ENCODE data around the gene SMAD4. TPM values are rescaled to one million over a fixed set of nuclear protein-coding genes. Genes with fewer than 3 reads are reported as not detected.
"Not testable (repeated sequence)": the region's sequence is repeated elsewhere in the genome, so short reads cannot be mapped to it uniquely, and the experiment has no call there.

SMAD4 gene
- total RNA-seq, 1 donor from 2014 or later: 108 TPM

DNA sequence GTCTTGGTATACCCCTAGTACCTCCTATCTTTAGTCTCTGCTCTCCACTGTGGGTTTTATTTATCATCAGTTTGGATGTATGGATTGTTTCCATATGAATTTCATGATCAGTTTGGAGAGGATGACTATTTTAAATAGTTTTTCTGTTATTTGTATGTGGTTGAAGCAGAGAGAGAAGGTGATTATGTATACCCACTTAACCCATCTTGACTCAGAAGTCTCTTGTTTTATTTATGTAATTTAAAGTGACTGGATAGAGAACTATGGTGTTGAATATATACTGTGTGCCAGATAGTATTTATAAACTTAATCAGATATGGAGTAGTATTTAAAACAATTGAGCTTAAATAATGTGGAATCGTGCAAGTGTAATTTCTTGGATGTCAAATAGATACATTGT, 39.9 kb downstream of the SMAD4 start:
- DNase-seq (ENCODE audit: low spot score): no peak

DNA sequence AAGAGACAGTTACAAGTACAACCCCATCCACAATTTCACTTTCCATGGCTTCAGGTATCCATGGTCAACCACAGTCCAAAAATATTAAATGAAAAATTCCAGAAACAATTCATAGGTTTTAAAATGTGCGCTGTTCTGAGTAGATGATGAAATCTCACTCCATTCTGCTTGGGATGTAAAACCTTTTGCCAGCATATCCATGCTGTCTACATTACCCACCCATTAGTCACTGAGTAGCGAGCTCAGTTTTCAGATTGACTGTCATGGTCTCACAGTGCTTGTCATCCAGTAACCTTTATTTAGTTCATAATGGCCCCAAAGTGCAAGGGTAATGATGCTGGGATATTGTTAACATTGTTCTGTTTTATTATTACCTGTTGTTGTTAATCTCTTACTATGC, 40.5 kb downstream of the SMAD4 start:
- no peak for DNase-seq (ENCODE audit: low spot score)

DNA sequence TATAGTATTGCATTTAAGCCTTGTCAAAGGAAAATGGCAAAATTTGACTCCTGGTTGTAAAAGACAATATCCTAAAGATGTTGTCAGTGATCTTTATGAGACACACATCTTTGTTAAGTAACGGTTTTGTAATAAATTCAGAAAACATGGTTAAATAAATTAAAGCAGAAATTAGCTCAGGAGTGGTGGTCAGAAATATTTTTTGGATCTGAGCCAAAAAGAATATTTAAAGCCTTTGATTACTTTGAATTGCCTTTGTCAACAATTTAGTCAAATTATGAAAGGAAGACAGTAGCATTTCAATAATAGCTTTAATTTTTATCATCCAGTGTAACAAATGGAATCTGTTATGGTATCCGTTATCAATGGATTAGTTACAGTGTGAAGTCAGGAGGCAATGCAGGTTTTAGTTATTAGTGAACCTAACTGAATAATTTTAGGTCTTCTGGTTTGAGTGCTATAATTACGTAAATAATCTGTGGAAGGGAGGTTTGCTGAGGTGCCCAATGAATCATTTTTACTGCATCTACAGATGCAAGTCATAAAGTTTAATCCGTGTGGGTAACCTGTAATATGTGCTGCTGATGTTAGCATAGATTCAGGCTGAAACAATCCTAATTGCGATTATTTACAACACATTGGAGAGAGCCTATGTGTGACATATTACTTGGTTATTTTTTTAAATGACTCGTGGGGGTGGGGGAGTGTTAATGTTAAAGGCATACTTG, 42.7 kb downstream of the SMAD4 start:
- DNase-seq (ENCODE audit: low spot score): no peak

DNA sequence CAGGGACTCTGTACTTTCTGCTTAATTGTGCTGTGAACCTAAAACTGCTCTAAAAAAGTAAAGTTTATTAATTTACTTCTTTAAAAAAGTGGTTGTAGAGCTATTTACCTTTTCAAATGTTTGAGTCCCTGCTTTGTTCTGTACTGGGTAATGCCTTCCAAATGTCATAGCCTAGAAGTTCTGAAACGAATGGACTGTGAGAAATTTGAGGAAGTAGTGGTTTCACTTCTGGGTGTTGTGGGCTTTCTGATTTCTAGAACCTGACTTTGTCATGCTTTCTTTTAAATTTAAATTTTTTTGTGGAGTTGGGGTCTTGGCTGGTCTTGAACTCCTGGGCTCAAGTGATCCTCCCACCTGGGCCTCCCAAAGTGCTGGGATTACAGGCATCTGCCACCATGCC, 44.6 kb downstream of the SMAD4 start:
- DNase-seq (ENCODE audit: low spot score): no peak

DNA sequence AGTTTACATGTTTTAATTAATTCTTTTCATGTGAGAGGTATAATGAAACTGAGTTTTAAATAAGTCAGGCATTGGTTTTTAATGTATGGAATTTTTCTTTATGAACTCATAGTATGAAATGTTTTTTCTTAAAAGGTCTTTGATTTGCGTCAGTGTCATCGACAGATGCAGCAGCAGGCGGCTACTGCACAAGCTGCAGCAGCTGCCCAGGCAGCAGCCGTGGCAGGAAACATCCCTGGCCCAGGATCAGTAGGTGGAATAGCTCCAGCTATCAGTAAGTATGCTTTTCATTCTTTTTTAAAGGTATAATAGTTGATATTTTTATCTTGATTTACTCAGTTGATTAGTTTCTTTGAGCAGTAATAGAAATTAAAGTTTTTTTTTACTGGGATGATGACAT, 46.5 kb downstream of the SMAD4 start:
- DNase-seq (ENCODE audit: low spot score): no peak

DNA sequence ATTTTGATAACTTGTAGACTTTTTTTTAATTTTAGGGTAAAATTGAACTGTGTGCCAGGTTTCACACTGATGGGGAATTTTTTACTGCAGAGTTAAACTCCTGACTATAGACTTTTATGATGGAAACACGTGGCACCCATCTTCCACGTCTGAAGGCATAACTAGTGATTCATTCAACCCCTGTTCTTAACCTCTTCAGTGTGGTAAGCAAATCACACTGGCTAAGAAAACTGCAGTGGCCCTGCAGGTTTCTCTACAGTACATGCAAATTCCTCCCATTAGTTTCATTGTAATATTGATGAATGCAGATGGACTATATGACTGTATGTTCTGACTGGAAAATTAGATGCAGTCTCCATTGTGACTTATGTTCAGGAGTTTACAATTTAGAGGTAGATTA, 47.2 kb downstream of the SMAD4 start:
- DNase-seq (ENCODE audit: low spot score): no peak

DNA sequence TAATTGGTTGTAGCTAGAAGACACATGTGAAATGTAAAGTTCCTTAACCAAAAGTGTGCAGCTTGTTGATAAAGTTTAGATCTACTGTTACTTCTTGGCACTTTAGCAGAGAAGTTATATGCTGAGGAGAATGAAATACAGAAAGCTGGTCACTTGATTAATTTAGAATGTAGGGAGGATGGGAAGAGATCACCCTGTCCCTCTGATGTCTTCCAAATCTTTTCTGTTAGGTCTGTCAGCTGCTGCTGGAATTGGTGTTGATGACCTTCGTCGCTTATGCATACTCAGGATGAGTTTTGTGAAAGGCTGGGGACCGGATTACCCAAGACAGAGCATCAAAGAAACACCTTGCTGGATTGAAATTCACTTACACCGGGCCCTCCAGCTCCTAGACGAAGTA, 48.0 kb downstream of the SMAD4 start:
- DNase-seq (ENCODE audit: low spot score): no peak

DNA sequence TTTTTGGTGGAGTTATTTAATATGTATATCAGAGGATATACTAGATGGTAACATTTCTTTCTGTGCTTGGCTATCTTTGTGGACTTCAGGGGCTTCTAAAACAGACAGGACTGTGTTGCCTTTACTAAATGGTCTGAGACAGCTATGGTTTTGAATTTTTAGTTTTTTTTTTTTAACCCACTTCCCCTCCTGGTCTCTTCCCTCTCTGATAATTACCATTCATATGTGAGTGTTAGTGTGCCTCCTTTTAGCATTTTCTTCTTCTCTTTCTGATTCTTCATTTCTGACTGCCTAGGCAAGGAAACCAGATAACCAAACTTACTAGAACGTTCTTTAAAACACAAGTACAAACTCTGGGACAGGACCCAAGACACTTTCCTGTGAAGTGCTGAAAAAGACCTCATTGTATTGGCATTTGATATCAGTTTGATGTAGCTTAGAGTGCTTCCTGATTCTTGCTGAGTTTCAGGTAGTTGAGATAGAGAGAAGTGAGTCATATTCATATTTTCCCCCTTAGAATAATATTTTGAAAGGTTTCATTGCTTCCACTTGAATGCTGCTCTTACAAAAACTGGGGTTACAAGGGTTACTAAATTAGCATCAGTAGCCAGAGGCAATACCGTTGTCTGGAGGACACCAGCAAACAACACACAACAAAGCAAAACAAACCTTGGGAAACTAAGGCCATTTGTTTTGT, 52.7 kb downstream of the SMAD4 start:
- no peak for DNase-seq (ENCODE audit: low spot score)

DNA sequence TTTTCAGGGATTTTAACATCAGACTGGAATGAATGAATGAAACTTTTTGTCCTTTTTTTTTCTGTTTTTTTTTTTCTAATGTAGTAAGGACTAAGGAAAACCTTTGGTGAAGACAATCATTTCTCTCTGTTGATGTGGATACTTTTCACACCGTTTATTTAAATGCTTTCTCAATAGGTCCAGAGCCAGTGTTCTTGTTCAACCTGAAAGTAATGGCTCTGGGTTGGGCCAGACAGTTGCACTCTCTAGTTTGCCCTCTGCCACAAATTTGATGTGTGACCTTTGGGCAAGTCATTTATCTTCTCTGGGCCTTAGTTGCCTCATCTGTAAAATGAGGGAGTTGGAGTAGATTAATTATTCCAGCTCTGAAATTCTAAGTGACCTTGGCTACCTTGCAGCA, 53.4 kb downstream of the SMAD4 start:
- no peak for DNase-seq (ENCODE audit: low spot score)

DNA sequence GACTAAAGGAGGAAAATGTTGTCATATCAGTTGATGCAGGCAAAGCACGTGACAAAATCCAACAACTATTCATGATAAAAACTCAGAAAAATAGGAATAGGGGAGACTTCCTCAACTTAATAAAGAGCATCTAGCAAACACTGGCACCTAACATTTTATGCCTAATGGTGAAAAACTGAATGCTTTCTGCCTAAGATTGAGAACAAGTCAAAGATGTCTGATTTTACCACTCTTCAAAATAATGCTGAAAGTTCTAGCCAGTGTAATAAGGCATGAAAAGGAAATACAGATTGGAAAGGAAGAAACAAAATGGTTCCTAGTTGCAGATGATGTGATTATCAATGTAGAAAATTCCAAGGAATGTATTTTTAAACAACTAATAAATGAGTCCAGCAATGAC, 58.4 kb downstream of the SMAD4 start:
- no peak for DNase-seq (ENCODE audit: low spot score)

DNA sequence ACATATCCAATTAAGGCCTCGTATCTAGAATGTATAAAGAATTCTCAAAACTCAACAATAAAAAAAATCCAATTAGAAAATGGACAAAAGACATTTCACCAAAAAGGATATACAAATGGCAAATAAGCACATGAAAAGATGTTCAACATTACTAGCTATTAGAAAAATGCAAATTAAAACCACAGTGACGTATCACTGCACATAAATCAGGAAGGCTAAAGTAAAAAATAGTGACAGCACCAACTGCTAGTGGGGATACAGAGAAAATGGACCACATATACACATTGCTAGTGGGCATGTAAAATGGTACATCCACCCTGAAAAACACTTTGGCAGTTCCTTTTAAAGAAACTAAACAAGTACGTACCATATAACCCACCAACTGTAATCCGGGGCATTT, 59.7 kb downstream of the SMAD4 start:
- no peak for DNase-seq (ENCODE audit: low spot score)

DNA sequence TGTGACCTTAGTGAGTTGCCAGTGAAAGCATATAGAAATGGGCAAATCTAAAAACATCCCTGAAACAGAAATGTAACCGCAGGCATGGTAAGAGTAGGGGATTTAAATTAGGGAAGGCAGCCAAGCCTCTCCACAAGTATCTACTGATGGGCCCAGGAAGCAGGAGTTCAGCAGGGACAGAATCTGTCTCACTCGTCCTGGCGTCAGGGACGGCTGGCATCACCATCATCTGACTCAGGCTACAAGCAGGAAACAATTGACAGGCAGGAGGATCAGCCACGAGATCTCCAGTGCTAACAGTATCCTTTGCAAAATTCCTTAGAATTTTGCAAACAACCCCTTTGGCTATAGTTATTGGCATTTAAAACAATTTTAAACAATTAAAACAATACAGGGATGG, 61.3 kb downstream of the SMAD4 start:
- no peak for DNase-seq (ENCODE audit: low spot score)

DNA sequence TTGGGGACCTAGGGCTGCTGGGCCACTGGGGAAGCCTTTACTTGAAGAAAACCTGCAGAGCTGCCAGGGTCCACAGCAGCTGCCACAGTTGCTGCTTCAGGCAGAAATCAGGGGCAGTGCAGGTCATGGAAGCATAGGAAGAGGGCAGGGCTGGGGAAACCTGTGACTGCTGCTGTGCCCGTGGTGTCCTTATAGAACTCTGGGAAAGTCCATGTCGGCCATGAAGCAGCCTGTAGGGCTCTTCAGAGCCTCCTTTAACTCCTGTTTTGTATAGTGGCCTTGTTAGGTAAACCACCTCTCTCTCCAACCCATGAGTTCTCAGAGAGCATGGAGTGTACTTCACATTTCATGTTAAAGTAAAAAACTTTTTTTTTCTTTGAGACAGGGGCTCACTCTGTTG, 62.1 kb downstream of the SMAD4 start:
- no peak for DNase-seq (ENCODE audit: low spot score)

DNA sequence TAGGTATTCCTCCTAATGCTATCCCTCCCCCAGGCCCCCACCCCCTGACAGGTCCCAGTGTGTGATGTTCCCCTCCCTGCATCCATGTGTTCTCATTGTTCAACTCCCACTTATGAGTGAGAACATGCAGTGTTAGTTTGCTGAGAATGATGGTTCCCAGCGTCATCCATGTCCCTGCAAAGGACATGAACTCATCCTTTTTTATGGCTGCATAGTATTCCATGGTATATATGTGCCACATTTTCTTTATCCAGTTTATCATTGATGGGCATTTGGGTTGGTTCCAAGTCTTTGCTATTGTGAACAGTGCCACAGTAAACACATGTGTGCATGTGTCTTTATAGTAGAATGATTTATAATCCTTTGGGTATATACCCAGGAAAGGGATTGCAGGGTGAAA, 63.0 kb downstream of the SMAD4 start:
- DNase-seq (ENCODE audit: low spot score): not testable (repeated sequence)

DNA sequence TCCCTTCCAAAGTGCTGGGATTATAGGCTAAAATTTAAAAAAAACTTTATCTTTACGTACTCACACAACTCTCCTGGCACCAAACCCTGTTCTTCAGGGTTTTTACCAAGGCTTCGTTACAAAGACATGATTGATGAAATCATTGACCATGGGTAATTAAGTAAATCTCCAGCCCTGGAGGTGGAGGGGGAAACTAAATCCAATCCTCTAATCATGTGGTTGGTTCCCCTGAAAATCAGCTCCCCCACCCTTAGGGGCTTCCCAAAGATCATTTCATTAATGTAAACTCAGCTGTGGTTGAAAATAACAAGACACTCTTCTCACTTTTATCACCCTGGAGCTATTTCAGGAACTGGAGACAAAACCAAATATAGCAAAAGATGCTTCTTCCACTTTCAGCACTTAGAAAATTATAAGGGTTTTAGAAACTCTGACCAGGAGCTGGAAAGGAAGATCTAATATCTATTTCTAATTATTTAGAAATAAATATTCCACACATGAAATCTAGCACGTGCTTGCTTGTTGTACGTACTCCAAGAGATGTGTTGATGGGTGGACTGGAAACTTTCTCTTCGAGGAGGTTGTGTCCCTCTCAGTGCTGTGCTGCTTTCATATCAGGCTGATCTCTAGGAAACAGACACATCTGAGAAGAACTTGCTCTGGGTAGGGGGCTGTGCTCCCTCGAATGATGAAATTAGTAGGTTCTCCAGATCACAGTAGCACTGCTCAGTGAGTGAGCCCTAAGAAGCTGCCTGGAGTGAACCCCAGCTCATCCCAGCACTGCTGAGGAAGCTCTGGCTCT, 67.2 kb downstream of the SMAD4 start:
- no peak for DNase-seq (ENCODE audit: low spot score)

DNA sequence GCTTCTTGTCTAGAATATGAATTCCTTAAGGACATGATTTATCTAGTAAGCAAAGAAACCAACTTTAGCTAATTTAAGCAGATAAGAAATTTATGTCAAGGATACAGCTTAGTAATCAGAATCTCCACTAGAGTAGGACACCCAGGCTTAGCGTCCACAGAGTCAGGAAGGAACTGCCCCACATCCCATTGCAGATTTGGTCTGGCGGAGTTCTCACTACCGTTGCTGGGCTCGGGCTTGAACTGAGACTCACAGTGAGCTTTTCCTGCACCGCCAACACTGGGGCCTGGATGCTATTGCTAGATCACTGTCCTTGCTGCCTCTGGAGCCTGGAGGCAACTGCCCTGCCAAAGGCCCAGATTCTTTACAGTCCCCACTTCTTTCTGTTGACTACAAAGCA, 68.1 kb downstream of the SMAD4 start:
- no peak for DNase-seq (ENCODE audit: low spot score)

DNA sequence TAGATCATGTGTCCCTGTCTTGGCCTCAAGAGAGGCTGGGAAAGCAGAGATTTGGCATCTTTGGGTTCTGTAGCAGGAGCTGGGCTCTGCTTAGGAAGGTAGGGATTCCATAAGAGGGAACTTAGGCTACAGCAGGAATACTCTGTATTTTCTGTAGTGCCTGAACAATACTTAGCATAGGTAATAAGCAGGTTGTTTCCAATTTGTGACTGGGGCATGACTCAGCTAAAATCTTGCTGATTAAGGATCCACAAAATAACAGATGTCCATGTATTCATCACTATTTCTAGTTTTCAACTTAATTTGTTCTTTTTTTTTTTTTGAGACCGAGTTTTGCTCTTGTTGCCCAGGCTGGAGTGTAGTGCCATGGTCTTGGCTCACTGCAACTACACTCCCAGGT, 68.5 kb downstream of the SMAD4 start:
- DNase-seq (ENCODE audit: low spot score): no peak

DNA sequence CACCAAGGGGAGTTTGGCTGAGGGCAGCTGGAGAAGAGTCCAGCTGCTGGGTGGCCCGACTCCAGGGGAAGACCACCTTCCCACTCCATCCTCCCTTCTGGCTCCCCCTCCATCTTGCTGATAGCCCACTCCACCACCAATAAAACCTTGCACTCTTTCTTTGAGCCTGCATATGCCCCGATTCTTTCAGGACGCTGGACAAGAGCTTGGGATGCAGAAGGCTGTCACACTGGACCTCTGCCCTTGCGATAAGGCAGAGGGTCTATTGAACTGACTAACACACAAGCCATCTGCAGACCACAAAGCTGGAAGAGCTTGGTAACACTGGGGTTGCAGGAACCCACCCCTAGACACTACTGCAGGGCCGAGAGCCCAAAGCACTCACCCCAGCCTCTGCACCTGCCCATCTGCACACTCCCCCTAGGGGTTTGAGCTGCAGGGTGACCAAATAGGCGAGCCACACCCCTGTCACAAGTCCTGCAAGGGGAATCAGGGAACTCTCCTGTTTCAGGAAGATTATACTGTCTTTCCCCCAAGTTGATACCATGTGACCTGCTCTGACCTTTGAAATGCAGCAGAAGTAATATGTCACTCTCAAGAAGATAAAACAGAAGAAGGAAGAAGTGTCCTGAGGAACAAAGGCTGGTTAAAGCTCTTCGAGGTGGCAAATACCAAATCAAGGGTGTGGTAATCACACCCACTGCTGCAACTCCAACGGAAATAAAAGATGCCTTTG, 70.5 kb downstream of the SMAD4 start:
- DNase-seq (ENCODE audit: low spot score): no peak

DNA sequence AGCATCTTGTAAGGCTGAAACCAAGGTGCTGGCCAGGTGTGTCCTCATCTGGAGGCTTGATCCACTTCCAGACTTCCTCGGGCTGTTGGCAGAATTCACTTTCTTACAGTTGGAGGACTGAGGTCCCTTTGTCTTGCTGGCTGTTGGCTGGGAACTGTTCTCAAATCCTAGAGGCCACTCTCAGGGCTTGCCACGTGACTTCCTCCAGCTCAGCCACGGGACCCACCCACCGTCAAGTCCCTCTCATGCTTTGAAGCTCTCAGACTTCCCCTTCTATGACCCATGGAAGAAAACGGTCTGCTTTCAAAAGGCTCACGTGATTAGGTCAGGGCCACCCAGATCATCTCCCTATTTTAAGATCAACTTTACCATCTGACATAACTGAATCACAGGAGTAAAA, 77.1 kb downstream of the SMAD4 start:
- no peak for DNase-seq (ENCODE audit: low spot score)

DNA sequence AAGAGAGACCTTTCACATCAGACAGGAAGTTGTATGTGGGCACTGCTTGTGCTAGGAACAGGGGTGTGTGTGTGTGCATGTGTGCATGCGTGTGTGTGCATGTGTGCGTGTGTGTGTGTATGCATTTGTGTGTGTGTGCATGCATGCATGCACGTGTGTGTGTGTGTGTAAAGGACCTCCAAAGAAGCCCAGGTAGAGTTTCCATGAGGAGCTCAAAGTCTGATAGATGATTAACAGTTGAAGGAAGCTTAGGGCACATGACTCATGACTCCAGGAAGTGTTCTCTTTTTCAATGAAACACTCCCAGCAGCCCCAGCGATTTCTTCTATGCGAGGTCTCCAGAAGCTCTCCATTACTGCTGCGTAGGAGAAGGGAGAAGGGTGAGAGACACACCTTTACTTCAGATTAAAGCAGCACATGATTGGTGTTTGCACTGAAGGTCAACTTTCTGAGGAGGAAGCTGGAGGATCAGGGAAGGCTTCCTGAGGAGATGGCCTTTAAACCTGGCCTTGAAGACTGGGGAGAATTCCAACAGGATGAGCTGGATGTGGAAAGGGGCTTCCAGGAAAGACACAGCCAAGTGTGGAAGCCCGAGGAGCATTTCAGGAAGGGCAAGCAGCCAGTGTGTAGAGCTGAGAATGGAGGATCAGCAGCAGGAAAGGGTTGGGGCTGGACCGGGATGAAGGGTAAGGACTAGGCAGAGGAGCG, 77.7 kb downstream of the SMAD4 start:
- no peak for DNase-seq (ENCODE audit: low spot score)

DNA sequence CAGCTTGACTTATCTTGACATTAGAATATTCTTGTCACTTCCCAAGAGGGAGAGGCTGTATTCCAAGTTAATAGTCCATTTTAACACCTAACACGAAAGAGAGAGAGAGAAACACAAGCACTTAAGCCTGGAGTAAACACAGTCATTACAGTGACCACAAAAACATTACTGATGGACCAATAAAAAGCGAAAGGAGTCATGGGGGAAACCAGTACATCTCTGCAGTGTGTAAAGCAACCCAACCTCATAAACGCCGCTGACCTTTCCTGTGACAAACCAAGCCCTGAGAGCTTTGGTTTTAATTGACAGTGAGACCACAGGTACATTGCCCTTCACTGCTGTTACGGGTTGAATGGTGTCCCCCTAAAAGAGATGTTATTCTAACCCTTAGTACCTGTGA, 78.3 kb downstream of the SMAD4 start:
- DNase-seq (ENCODE audit: low spot score): no peak
